ENCODE results near the gene CD24.

CD24 gene

GRCh38 chr6:106927531-106928398, 46.8 kb downstream of the CD24 start:
- no peak overlapping the region for H3K4me3 ChIP-seq (ENCODE audit: control insufficient read depth, low read depth, low read length)
- DNase-seq (ENCODE audit: low read depth), result no peak
- no peak for TF ChIP-seq CTCF (IDR thresholded peaks at IDR 0.05; ENCODE audit: control insufficient read depth, insufficient read depth, low read depth, low read length, missing control alignments)

GRCh38 chr6:106925948-106926347, 48.6 kb downstream of the CD24 start:
- H3K4me3 ChIP-seq (ENCODE audit: control insufficient read depth, low read depth, low read length), result no peak overlapping the region
- DNase-seq (ENCODE audit: low read depth), result no peak
- no peak for TF ChIP-seq CTCF (IDR thresholded peaks at IDR 0.05; ENCODE audit: control insufficient read depth, insufficient read depth, low read depth, low read length, missing control alignments)

- TF ChIP-seq CTCF (IDR thresholded peaks at IDR 0.05; ENCODE audit: control insufficient read depth, insufficient read depth, low read depth, low read length, missing control alignments), result no peak
- no peak overlapping the region for H3K4me3 ChIP-seq (ENCODE audit: control insufficient read depth, low read depth, low read length)
- no peak for DNase-seq (ENCODE audit: low read depth)
Measured at GRCh38 chr6:106924694-106925523, 49.6 kb downstream of the CD24 start.

GRCh38 chr6:106922626-106923025, 51.9 kb downstream of the CD24 start:
- no peak overlapping the region for H3K4me3 ChIP-seq (ENCODE audit: control insufficient read depth, low read depth, low read length)
- no peak for DNase-seq (ENCODE audit: low read depth)
- no peak for TF ChIP-seq CTCF (IDR thresholded peaks at IDR 0.05; ENCODE audit: control insufficient read depth, insufficient read depth, low read depth, low read length, missing control alignments)

Measured in AG09309 (cell line).